Stimulated activated CD4-positive, alpha-beta T cell treated with anti-CD3 and anti-CD28 coated beads, Interleukin-1b, Interleukin-23, amount 100 ng/mL, for 1 hour (primary cell): ENCODE measurements around the gene OBI1.
"Not testable (repeated sequence)": the region's sequence is repeated elsewhere in the genome, so short reads cannot be mapped to it uniquely, and the experiment has no call there.

Experiments used
- DNase-seq, 2 donors: peaks; one replicate each; pipeline ENCODE4 v3.0.0-alpha.2; 2020; ENCODE audit warnings: low read depth in 2 of 2

The OBI1 gene

GRCh38 chr13:78649997-78650716 lies 8.8 kb downstream of the OBI1 start:
- no peak for DNase-seq

- not testable (repeated sequence) for DNase-seq
Measured at GRCh38 chr13:78647109-78647678, 11.8 kb downstream of the OBI1 start.

- DNase-seq, result no peak
Measured at GRCh38 chr13:78638216-78638615, 20.7 kb downstream of the OBI1 start.

GRCh38 chr13:78636495-78636894 lies 22.5 kb downstream of the OBI1 start:
- no peak for DNase-seq

GRCh38 chr13:78632996-78633395 lies 26.0 kb downstream of the OBI1 start:
- no peak for DNase-seq

GRCh38 chr13:78631077-78631476 lies 27.9 kb downstream of the OBI1 start:
- DNase-seq, result no peak

GRCh38 chr13:78630511-78630910 lies 28.4 kb downstream of the OBI1 start:
- DNase-seq, result no peak

GRCh38 chr13:78625384-78625783 lies 33.6 kb downstream of the OBI1 start:
- DNase-seq, result no peak

- no peak for DNase-seq
Measured at GRCh38 chr13:78623132-78623531, 35.8 kb downstream of the OBI1 start.

- DNase-seq, result no peak
Measured at GRCh38 chr13:78620936-78621470, 38.0 kb downstream of the OBI1 start.

GRCh38 chr13:78618411-78618810 lies 40.5 kb downstream of the OBI1 start:
- DNase-seq, result no peak

GRCh38 chr13:78611040-78611439 lies 47.9 kb downstream of the OBI1 start:
- no peak for DNase-seq

GRCh38 chr13:78610381-78610883 lies 48.5 kb downstream of the OBI1 start:
- DNase-seq, result no peak

GRCh38 chr13:78609464-78610205 lies 49.3 kb downstream of the OBI1 start:
- no peak for DNase-seq

GRCh38 chr13:78608688-78609463 lies 50.1 kb downstream of the OBI1 start:
- no peak for DNase-seq

- no peak for DNase-seq
Measured at GRCh38 chr13:78608252-78608687, 50.7 kb downstream of the OBI1 start.

- no peak for DNase-seq
Measured at GRCh38 chr13:78607409-78608251, 51.3 kb downstream of the OBI1 start.

- DNase-seq, result no peak
Measured at GRCh38 chr13:78606471-78607408, 52.2 kb downstream of the OBI1 start.

GRCh38 chr13:78604782-78605611 lies 54.0 kb downstream of the OBI1 start:
- DNase-seq, result no peak
